HG03565 (cell line): ENCODE results near the gene ICAM3.
"Not testable (repeated sequence)": the region's sequence is repeated elsewhere in the genome, so short reads cannot be mapped to it uniquely, and the experiment has no call there.

Experiments used
- ATAC-seq: cut with Tn5 transposase; IDR thresholded peaks from one replicate; pipeline ENCODE4 v1.9.1; 2021; ENCODE audit warnings: mild to moderate bottlenecking, moderate library complexity; ENCODE audit not compliant: unreplicated experiment

ICAM3 gene

GRCh38 chr19:10339380-10339960, at the start of gene ICAM3:
ICAM3 (minus strand) TSS chr19:10339624; CDS start chr19:10339614, 10 bp downstream.
- no peak for ATAC-seq

GRCh38 chr19:10388957-10389356, 49.5 kb upstream of the ICAM3 start:
- ATAC-seq: no peak

GRCh38 chr19:10384580-10384979, 45.2 kb upstream of the ICAM3 start:
- ATAC-seq: no peak

- ATAC-seq: not testable (repeated sequence)
These were observed 43.7 kb upstream of the ICAM3 start for GRCh38 chr19:10383223-10383499.

- peak; percentile 89 for ATAC-seq
These were observed 41.1 kb upstream of the ICAM3 start, which contains the start of gene TYK2 for GRCh38 chr19:10380313-10381102. TYK2 (minus strand) TSS chr19:10380572; CDS start chr19:10378406, 2,166 bp downstream.

GRCh38 chr19:10379880-10380312, 40.5 kb upstream of the ICAM3 start:
- no peak for ATAC-seq

- no peak for ATAC-seq
These were observed 38.7 kb upstream of the ICAM3 start for GRCh38 chr19:10378124-10378523.

GRCh38 chr19:10377140-10377640, 37.8 kb upstream of the ICAM3 start:
- ATAC-seq: not testable (repeated sequence)

- no peak for ATAC-seq
These were observed 35.5 kb upstream of the ICAM3 start for GRCh38 chr19:10374931-10375330.

GRCh38 chr19:10372690-10373089, 33.3 kb upstream of the ICAM3 start:
- no peak for ATAC-seq

- ATAC-seq: no peak
These were observed 28.8 kb upstream of the ICAM3 start for GRCh38 chr19:10368101-10368803.

GRCh38 chr19:10366950-10367512, 27.6 kb upstream of the ICAM3 start:
- ATAC-seq: not testable (repeated sequence)

GRCh38 chr19:10365518-10365917, 26.1 kb upstream of the ICAM3 start:
- no peak for ATAC-seq

GRCh38 chr19:10364644-10365043, 25.2 kb upstream of the ICAM3 start:
- ATAC-seq: no peak

- no peak for ATAC-seq
These were observed 24.4 kb upstream of the ICAM3 start for GRCh38 chr19:10363789-10364281.

GRCh38 chr19:10362259-10362658, 22.8 kb upstream of the ICAM3 start:
- ATAC-seq: no peak

- ATAC-seq: no peak
These were observed 22.2 kb upstream of the ICAM3 start for GRCh38 chr19:10361569-10362011.

GRCh38 chr19:10356431-10356830, 17.0 kb upstream of the ICAM3 start:
- no peak for ATAC-seq

- ATAC-seq: no peak
These were observed 14.5 kb upstream of the ICAM3 start for GRCh38 chr19:10353793-10354391.

GRCh38 chr19:10352764-10353671, 13.6 kb upstream of the ICAM3 start:
- no peak for ATAC-seq
